Activated T-cell treated with anti-CD3 and anti-CD28 coated beads for 1 hour (primary cell): ENCODE results near the gene E4F1.
"Not testable (repeated sequence)": the region's sequence is repeated elsewhere in the genome, so short reads cannot be mapped to it uniquely, and the experiment has no call there.

Source experiments
- DNase-seq: peaks from one replicate; pipeline ENCODE4 v3.0.0-alpha.2; 2020; ENCODE audit warnings: low read depth

Gene E4F1

DNA sequence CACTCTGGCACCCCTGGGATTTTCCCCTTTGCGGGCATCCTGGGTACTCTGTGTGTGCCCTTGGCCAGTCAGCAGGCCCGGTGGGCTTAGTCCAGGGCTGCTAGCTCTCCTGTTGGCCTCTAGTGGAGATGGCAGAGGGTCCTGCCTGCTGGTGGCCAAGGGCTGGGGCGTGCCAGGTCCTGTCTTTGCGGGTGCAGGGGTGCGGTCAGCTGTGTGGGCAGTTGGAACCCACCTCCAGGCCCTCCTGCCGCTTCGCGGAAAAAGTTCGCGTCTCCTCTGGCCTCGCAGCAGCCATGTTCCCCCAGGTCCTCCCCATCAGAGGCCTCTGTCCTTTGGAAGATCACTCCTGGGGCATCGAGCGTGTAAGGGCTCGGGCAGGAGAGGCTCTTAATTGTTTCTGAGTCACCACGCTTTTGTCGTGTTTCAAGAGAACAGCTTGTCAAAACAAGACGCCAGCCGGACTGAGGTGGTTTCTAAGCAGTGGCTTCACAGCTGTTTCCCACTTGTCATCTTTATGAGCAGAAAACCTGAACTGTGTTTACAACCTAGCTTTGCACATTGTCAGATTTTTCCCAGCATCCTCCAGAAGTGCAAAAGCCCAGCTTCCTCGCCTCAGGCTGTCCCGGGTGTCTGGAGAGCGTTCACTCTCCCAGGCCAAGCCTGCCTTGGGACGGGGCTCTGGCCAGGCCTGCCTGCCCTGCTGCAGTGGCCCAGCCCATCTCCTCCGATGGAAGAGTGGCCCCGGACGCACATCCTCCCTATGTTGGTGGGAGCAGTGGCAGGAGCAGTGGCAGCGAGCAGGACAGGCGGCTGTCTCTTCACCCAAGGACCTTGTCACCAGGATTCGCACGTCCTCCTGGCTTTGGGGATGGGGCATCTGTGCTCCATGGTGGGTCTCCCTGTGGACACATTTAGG is 7.9 kb downstream of the E4F1 start:
- no peak for DNase-seq

GRCh38 chr16:2232094-2232990 is 9.0 kb downstream of the E4F1 start:
- DNase-seq = no peak

- no peak for DNase-seq
Measured at GRCh38 chr16:2233046-2233775, 9.8 kb downstream of the E4F1 start.

DNA sequence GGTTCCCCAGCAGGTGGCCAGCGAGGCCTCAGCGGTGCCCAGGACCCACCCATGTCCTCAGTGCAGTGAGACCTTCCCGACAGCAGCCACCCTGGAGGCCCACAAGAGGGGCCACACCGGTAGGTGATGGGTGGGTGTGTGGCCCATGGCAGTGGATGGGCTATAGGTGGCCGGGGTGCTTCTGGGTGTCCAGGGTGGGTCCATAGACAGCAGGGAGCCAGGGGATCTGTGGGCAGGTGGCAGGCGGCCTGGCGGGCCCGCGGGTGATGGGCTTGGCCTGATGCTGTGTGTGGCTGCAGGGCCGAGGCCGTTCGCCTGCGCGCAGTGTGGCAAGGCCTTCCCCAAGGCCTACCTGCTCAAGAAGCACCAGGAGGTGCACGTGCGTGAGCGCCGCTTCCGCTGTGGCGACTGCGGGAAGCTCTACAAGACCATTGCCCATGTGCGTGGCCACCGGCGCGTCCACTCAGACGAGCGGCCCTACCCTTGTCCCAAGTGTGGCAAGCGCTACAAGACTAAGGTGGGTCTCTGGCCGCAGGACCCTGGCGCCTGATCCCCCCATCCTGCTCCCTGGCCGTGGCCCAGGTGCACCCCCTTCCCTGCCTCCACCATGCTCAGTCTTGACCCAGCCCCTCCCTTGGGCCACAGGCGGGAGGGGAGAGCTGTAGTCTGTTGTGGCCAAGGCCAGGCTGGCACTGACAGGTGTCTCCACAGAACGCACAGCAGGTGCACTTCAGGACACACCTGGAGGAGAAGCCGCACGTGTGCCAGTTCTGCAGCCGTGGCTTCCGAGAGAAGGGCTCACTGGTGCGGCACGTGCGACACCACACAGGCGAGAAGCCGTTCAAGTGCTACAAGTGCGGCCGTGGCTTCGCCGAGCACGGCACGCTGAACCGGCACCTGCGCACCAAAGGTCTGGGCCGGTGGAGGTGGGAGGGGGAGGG is 10.8 kb downstream of the E4F1 start:
- DNase-seq = no peak

GRCh38 chr16:2234813-2235170 is 11.4 kb downstream of the E4F1 start:
- no peak for DNase-seq

DNA sequence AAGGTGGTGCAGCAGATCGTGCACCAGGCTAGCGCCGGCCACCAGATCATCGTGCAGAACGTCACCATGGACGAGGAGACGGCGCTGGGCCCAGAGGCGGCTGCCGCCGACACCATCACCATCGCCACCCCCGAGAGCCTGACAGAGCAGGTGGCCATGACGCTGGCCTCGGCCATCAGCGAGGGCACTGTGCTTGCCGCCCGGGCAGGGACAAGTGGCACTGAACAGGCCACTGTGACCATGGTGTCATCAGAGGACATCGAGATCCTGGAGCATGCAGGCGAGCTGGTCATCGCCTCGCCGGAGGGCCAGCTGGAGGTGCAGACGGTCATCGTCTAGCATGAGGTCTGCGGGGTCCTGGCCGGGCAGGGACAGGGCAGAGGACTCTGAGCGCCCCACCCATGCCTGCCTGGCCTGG is 11.9 kb downstream of the E4F1 start:
- DNase-seq = no peak

GRCh38 chr16:2235695-2236336 is 12.4 kb downstream of the E4F1 start:
- DNase-seq = no peak

DNA sequence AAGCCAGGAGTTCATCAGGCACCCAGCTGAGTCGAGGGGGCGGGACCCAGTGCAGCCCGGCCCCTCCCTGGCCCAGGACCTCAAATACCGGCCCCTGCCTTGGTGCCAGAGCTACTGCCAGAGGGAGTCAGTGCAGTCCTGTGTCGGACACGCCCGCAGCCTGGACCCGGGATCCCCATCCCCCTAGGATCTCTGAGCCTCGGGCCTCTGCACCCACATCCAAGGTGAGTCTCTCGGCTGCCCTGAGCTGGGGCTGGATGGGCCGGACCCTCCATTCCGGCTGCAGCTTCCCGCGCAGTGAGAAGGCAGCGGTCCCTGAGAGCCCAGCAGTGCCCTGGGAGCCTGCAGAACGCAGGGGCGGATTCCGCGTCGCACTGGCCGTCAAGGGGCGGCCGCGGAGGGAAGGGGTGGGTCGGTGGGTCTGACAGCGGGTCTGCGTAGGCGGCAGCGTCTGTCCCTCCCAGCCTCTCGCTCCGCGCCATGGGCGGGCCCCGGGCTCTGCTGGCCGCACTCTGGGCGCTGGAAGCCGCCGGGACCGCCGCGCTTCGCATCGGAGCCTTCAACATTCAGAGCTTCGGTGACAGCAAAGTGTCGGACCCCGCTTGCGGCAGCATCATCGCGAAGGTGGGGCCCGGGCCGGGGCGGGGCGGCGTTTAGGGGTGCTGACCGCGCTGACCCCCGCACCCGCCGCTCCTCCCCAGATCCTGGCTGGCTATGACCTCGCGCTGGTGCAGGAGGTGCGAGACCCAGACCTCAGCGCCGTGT is 13.1 kb downstream of the E4F1 start, which contains the start of gene DNASE1L2:
Gene DNASE1L2, plus strand, starts transcription at position 108 of the 765 bp plus-strand sequence. Its CDS starts 373 bp downstream, at position 481.
- no peak for DNase-seq

- no peak for DNase-seq
Measured at GRCh38 chr16:2237102-2237482, 13.7 kb downstream of the E4F1 start.

DNA sequence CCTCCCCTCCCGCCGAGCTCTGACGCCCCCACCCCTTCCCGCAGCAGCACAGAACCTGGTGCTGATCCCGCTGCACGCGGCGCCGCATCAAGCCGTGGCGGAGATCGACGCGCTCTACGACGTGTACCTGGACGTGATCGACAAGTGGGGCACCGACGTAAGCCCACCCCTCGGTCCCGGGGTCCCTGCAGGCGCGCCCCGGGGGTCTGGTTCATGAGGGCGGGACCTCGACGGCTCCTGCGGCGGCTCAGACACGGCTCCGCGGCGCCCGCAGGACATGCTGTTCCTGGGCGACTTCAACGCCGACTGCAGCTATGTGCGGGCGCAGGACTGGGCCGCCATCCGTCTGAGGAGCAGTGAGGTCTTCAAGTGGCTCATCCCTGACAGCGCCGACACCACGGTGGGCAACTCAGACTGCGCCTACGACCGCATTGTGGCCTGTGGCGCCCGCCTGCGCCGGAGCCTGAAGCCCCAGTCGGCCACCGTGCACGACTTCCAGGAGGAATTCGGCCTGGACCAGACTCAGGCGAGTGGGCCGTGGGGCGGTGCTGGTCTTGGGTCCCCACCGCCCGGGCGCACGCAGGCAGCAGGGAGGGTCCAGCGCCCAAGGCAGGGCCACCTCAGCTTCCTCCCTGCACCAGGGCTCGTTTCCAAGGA is 14.2 kb downstream of the E4F1 start:
- DNase-seq = no peak

GRCh38 chr16:2238150-2238837 is 14.9 kb downstream of the E4F1 start:
- no peak for DNase-seq

- no peak for DNase-seq
Measured at GRCh38 chr16:2238838-2239675, 15.7 kb downstream of the E4F1 start.

GRCh38 chr16:2240331-2240730 is 16.9 kb downstream of the E4F1 start:
- DNase-seq = not testable (repeated sequence)

- DNase-seq = no peak
Measured at GRCh38 chr16:2242598-2242997, 19.2 kb downstream of the E4F1 start.

DNA sequence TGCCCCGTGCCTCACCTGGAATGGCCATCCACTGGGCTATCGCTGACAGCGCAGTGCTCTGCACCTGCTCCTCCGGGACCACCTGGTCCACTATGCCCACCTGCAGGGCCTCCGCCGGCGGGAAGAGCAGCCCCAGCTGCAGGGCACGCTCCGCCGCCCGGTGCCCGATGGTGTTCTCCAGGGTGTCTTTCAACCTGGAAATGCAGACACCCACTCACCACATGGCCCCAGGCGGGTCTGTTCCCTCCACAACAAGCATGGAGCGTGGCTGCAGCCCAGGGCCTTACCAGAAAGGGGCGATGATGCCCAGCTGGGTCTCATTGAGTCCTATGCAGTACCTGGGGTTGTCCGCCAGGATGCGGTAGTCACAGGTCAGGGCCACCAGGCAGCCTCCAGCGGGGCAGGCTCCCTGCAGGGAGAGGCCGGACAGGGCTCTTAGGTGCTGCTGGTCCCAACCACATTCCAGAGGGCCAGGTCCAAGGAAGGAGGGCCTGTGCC is 19.7 kb downstream of the E4F1 start:
- no peak for DNase-seq

GRCh38 chr16:2243781-2244180 is 20.4 kb downstream of the E4F1 start:
- no peak for DNase-seq

DNA sequence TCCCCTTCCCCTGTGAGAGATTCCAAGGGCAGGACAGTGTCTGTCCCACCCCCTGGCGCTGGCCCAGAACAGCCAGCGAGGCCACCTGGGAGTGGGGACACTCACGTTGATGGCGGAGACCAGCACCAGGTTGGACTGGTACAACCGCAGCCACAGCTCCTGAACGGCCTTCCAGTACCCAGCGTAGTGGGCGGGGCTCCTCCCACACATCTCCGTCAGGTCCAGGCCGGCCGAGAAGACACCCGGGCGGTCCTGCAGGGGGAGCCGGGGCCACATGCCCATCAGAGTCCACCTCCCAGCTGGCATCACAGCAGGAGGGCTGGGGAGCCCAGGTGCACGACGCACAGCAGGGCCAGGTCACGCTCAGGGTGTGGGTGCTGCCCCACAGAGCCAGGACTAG is 20.9 kb downstream of the E4F1 start:
- no peak for DNase-seq
